ENCODE data around the gene GRK1.

GRK1 gene

DNA sequence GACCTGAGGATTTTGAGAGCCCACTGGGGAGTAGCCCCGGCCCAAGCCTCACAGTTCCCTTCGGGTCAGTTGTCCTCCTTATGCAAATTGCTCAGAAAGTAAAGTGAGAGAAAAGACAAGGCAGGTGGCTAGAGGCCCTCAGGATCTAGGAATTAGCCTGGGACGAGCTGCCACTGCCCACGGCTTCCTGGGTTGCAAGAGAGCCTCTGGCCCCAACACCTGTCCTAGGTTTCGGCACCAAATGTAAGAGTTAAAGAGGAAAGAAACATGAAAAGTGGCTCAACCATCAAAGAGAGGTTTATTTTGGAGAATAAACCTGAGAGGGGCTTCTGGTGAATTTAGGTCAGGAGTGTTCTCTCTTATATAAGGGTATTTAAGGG, 117.6 kb downstream of the GRK1 start:
- no peaks in the 10 kb centered on the region for H3K36me3 Mint-ChIP-seq (ENCODE audit: low read depth)
- peaks cover 35% of the 10 kb centered on the region for H3K27me3 Mint-ChIP-seq (ENCODE audit: low read depth)
- TF ChIP-seq CTCF (IDR thresholded peaks at IDR 0.05; ENCODE audit: unreplicated experiment in 3 of 3), result no peak
- H3K9me3 Mint-ChIP-seq, result no peaks in the 10 kb centered on the region
- no peak overlapping the region for H3K27ac Mint-ChIP-seq
- no peak overlapping the region for H3K4me3 Mint-ChIP-seq
- H3K4me1 Mint-ChIP-seq, result no peaks in the 10 kb centered on the region

DNA sequence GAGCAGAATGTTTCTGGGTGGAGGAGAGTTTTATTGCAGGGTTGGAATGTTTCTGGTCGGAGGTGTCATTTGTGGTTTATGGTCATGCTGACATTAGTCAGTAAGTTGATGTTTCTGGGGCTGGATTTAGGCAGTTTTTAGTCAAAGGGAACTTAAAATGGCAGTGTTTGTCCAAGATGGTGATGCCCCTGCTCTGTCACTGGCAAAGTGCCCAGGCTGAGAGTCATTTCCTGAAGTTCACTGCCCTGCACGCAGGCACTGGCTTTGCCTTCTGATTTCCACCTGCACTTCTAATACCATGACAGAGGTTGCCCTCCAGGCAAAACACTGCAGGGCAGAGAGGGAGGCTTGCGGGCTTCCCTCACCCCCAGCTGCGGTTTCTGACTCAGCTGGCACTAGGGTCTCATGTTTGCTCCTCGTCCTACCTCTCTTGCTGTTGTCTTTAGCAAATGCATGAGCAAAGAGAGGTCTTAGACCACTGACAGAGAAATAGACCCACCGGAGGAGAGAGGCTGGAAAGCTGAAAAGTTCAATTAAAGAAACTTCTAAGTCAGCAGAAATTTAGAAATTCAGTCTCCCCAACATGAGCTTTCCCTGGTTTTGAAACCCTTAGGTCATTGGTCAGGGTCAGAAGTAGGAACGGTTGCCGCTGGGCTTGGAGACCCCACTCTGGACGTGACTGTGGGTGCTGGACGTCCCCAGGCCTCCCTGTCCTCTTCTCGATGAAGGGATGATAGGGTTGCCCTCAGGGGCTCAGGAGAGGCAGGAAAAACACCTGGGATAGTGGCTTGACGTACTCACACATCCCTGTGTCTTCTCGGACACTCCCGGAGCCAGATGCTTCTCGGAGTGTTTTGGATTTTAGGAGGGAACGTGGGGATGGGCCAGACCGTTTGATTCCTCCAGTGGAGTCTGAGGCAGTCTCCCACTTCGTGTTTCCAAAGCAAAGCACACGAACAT, 118.3 kb downstream of the GRK1 start:
- Mint-ChIP-seq H3K4me3 (no peak overlapping the region), H3K36me3 (ENCODE audit: low read depth) (no peaks in the 10 kb centered on the region), H3K27ac (no peak overlapping the region), H3K27me3 (ENCODE audit: low read depth) (peaks cover 36% of the 10 kb centered on the region), H3K4me1 (no peaks in the 10 kb centered on the region), H3K9me3 (no peaks in the 10 kb centered on the region)
- TF ChIP-seq CTCF (IDR thresholded peaks at IDR 0.05; ENCODE audit: unreplicated experiment in 3 of 3), result no peak

DNA sequence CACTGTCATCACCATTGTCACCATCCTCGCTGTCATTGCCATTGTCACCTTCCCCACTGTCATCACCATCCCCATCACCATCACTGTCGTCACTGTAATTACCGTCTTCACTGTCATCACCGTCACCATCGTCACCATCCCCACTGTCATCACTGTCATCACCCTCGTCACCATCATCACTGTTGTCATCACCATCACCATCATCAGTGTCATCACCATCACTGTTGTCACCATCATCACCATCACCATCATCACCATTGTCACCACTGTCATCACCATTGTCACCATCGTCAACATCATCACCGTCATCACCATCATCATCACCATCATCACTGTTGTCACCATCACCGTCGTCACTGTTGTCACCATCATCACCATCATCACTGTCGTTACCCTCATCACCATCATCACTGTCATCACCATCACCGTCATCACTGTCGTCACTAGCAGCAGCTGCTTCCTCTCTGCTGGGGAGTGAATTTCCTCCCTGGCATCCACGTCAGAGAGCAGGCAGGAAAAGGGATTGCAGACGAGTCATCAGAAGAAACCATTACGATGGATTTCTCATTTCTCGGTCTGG, 119.3 kb downstream of the GRK1 start:
- H3K9me3 Mint-ChIP-seq, result no peaks in the 10 kb centered on the region
- H3K27me3 Mint-ChIP-seq (ENCODE audit: low read depth), result peaks cover 34% of the 10 kb centered on the region
- H3K4me3 Mint-ChIP-seq, result no peak overlapping the region
- no peak for TF ChIP-seq CTCF (IDR thresholded peaks at IDR 0.05; ENCODE audit: unreplicated experiment in 3 of 3)
- no peak overlapping the region for H3K27ac Mint-ChIP-seq
- no peaks in the 10 kb centered on the region for H3K4me1 Mint-ChIP-seq
- no peaks in the 10 kb centered on the region for H3K36me3 Mint-ChIP-seq (ENCODE audit: low read depth)
